NCI-H128 (cell line): ENCODE data around the gene COG3.
A peak's percentile ranks its signal among the peaks of the same experiment; 100 is the strongest.
"Not testable (repeated sequence)": the region's sequence is repeated elsewhere in the genome, so short reads cannot be mapped to it uniquely, and the experiment has no call there.

Experiments
- DNase-seq: peaks from one replicate; lab custom pipeline; 2025; ENCODE audit not compliant: unreplicated experiment; lab: John Stamatoyannopoulos, UW

Gene COG3

GRCh38 chr13:45464687-45465453, at the start of gene COG3:
Gene COG3, plus strand, starts transcription at chr13:45464939. Its CDS starts 98 bp downstream, at chr13:45465037.
- peak; percentile 80 for DNase-seq

DNA sequence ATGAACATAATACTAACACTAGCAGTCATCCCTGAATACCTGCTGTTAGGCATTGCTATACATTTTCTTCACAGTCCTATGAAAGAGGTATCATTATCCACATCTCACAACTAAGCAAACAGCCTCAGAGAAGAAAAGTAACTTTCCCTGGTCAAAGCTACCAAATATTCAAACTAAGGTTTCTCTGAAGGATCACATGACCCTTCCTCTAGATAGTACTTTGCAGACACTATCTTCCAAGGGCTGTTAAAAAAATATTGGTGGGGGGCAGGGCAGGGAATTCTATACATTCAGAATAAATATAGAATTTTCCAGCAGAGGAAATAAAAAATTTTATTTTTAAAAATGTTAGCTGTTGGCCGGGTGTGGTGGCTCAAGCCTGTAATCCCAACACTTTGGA, 49.6 kb upstream of the COG3 start:
- no peak for DNase-seq

DNA sequence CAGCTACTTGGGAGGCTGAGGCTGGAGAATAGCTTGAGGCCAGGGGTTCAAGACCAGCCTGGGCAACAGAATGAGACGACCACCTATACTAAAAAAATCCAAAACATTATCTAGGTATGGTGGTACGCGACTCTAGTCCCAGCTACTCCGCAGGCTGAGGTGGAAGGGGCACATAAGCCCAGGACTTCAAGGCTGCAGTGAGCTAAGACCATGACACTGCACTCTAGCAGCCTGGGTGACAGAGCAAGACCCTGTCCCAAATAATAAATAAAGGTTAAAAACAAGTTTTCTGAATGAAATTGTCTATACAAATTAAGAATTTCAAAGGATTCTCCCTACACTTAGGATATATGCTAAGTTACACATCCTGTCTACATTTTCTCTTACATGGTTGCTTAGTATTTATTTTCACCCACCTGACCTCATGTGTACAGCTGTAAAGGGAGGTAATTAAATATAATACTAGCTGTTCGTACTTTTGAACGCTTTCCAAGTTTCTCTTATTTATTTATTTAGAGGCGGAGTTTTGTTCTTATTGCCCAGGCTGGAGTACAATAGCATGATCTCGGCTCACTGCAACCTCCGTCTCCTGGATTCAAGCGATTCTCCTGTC, 48.1 kb upstream of the COG3 start:
- DNase-seq: no peak

DNA sequence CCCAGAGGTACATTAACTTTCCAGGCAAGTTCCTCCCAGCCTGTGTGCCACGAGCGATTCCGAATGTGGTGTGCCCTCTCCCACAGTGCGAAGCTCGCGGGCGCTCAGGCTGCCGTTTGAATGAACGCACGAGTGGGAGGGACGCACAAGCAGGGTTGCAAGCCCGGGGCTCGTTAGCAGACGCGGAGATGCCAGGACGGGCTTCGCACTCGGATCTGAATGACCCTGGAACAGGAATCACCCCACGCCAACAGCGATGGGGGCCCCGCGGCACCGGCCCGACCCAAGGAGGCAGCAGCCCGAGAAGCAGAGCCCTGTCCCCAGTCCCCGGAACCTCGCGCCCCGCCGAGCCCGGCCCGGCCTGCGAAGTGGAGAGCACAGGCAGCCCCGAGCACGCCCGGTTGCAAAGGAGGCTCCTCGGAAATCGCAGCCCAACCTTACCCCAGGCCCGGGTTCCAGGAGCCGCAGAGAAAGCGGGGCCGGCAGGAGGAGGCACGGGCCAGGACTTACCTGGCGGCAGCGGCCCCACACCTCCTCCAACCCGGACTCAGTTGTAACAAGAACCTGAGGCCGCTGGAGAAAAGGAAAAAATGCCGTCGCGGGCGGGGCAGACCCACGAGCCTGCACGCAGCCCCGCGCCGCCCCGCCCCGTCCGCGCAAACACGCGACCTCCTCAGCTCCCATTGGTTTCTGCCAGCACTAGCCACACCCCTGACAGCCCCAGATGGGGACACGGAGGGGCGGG, 46.8 kb upstream of the COG3 start, which contains the start of gene SLC25A30:
Gene SLC25A30, minus strand, starts transcription at position 584 of the 745 bp plus-strand sequence. CDS start 6,948 bp downstream, outside the sequence.
- peak; percentile 86 for DNase-seq

DNA sequence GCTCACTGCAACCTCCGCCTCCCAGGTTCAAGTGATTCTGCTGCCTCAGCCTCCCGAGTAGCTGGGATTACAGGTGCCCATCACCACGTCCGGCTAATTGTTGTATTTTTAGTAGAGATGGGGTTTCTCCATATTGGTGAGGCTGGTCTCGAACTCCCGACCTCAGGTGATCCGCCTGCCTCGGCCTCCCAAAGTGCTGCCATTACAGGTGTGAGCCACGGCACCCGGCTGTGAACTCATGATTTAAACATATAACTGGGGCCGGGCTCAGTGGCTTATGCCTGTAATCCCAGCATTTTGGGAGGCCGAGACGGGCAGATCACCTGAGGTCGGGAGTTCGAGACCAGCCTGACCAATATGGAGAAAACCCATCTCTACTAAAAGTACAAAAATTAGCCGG, 45.4 kb upstream of the COG3 start:
- DNase-seq: not testable (repeated sequence)

DNA sequence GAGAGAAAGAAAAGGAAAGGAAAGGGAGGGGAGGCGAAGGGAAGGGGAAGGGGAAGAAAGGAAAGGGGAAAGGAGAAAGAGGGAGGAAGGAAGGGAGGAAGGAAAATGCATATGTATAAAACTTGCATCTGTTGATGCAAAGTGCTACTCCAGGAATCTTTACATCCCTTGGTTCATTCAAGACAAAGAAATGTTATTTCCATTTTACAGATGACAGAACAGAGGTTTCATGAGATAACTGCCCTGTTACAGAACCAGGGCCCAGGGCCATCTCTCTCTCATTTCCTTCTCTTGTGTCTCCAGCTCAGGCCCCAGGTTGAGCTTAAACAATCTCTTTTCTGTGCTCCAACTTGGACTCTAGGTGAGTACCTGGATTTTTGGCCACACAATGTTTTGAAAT, 44.8 kb upstream of the COG3 start:
- no peak for DNase-seq

DNA sequence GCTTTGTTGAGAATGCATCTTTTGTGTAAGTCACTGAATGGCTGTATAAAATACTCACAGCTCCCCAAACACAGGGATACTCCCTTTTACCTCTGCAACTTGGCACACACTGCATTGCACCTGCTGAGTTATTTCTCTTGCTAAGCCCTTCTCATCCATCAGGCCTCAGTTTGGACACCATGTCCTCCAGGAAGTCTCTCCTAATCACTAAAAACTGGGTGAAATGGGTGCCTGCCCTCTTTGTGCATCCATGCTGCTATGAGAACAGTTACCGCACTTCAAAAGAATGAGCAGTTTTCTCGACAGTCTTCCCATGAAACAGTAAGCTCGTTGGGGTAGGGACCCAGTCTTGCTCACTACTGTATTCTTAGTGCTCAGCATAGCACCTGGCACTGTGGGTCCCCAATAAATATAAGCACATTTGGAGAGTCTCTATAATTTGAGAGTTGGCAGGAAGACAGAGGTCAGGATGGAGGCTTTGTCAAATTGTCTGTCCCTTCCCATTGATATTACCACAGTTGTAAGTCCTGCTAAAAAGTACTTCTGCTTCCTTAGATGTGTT, 41.9 kb upstream of the COG3 start:
- DNase-seq: no peak

DNA sequence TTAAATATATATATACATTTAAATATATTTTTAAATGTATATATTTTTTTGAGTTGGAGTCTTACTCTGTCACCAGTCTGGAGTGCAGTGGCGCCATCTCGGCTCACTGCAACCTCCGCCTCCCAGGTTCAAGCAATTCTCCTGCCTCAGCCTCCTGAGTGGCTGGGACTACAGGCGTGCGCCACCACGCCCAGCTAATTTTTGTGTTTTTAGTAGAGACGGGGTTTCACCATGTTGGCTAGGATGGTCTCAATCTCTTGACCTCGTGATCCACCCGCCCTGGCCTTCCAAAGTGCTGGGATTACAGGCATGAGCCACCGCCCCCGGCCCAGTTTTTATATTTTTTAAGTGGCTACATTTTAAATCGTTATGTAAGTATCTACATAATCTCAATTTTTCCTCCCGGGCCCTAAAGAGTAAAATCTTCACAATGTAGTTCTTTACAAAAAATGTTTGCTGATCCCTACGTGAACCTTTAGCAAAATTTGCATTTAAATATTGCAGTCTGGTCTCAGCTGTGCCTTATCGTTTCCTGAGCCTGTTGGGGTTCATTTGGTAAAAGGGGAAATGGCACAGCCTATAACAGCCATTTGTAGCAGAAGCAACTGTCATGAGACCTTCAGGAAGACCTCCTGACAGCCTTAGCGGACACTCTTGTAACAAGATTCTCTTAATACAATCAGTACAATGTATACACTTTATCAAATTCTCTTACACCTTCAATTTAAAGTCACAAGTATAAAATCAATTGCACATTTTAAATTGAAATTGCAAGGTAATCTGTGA, 38.5 kb upstream of the COG3 start:
- DNase-seq: not testable (repeated sequence)

DNA sequence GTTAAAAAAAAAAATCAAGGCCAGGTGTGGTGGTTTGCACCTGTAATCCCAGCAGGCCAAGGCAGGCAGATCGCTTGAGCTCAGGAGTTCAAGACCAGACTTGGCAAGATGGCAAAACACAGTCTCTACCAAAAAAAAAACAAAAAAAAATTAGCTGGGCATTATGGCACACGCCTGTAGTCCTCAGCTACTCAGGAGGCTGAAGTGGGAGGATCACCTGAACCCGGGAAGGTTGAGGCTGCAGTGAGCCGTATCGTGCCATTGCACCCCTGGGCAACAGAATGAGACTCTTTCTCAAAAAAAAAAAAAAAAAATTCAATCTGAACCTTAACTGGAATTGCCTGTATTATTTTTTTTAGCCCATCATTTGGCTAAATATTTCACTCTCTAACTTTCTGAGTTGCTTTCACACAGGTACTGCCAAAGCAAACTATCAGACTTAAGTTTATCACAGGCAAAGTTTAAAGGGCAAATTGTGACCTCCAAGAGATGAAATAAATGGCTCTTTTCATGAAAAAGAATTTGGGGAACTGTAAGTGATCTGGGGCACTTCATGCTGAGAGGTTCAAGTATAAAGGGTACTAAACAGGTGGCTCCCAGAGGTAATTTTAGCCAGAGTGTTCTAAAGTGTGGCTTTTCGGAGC, 31.9 kb upstream of the COG3 start:
- no peak for DNase-seq

DNA sequence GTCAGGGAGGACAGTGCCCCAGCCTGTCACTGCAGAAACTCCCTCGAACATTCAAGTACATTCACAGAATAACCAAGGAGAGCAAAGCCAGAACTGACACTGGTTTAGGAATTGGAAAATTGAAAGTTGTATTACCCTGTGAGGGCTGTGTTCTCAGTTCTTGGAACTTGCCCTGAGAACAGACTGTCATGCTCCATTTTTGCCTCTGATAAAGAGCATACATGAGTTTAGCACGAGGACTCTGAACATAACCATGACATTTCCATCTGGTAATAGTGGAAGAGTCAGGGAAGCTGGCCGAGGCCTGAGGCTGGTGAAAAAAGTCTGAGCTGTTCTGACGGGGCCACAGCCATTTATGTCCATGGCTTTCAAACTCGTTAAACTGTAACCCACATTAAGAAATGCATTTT, 31.4 kb upstream of the COG3 start:
- no peak for DNase-seq

DNA sequence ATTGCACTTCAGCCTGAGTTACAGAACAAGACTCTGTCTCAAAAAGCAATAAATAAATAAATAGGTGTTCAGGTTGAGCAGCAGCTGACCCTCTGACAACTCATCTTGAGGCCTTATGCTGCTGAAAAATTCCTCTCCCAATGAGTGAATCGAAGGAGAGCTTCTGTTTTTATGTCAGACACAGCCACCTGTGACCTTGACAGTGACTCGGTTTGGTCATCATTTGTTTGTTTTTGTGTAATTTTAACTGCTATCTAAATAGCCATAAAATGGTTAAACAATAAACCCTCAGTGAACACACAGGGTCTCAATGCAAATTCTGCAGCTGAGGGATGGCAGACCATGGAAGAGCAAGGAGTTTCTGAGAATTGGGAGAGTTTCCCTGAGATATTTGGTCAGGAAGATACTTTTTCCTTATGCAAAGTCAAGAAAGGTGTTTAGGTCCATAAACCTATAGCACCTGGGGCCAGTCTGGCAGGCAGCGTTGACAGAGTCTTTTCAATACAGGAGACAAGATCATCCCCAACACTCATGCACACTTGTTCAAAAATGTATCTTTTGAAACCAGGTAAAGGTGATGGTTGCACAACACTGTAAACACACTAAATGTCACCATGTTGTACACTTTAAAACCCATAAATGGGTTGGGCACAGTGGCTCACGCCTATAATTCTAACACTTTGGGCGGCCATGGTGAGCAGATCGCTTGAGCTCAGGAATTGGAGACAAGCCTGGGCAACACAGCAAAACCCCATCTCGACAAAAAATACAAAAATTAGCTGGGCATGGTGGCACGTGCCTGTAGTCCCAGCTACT, 30.0 kb upstream of the COG3 start:
- DNase-seq: no peak

DNA sequence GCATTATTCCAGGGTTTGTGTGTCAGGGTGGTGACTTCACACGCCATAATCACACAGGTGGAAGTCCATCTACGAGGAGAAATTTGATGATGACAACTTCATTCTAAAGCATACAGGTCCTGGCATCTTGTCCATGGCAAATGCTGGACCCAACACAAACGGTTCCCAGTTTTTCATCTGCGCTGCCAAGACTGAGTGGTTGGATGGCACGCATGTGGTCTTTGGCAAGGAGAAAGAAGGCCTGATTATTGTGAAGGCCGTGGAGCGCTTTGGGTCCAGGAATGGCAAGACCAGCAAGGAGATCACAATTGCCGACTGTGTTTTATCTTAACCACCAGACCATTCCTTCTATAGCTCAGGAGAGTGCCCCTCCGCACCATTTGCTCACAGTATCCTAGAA, 28.4 kb upstream of the COG3 start:
- no peak for DNase-seq

DNA sequence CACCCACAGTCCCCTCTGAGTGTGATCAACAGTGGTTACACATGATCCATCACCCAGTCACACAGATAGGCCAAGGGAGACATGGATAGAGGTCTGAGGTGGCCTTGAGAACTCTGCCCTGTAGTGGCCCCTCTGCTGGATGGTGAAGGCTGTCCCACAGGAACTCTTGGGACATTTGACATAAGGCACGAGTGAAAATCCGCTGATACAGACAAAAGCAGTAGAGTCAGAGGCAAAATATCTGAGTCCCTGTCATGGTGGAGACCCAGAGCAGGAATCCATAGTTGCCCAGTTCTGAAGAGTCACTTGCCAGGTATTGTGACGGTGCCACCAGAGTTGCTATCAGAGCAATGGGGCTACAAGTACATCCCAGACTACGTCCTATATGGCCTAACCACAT, 27.8 kb upstream of the COG3 start:
- no peak for DNase-seq

GRCh38 chr13:45437947-45438346, 26.8 kb upstream of the COG3 start:
- no peak for DNase-seq

- DNase-seq: no peak
These were observed 25.7 kb upstream of the COG3 start for GRCh38 chr13:45439008-45439407.

GRCh38 chr13:45439781-45440462, 24.8 kb upstream of the COG3 start:
- no peak for DNase-seq

DNA sequence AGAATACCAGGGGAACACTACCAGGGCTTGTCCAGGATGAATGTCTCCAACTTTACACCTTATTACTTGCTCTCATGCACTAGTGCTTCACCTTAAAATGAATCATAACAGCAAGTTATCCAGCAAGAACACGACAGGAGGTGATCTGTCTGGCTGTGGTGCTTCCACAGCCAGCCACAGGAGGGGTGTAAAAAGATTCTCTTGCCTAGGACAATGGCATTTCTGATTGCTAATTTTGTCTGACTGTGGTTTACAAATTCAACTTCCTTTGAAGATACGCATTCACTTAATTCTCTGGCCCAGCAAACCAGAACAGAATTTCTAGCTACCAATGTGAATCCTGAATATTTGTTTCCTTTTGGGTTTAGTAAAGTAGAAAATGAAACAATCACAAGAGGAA, 23.1 kb upstream of the COG3 start:
- DNase-seq: no peak

- DNase-seq: no peak
These were observed 19.7 kb upstream of the COG3 start for GRCh38 chr13:45445053-45445452.

DNA sequence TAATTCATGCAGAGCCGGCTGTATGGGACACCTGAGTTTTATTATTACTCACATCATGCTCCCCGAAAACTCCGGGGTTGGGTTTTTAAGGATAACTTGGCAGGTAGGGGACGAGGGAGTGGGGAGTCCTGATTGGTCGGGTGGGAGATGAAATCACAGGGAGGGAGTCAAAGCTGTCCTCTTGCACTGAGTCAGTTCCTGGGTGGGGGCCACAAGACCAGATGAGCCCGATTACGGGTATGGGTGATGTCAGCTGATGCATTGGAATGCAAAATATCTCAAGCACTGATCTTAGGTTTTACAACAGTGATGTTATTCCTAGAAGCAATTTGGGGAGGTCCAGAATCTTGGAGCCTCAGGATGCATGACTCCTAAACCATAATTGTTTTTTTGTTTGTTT, 18.6 kb upstream of the COG3 start:
- DNase-seq: no peak
